ENCODE results near the gene USHBP1. TPM values are rescaled to one million over a fixed set of nuclear protein-coding genes. Genes with fewer than 3 reads are reported as not detected.

The USHBP1 gene
- total RNA-seq, 4 donors from 2014 or later = 0.70 to 4.8 (median 0.73) TPM; not detected in 1

- TF ChIP-seq POLR2A (IDR thresholded peaks at IDR 0.05) = no peak
- no peak for TF ChIP-seq CTCF (IDR thresholded peaks at IDR 0.05)
- WGBS, 2 donors = 87 to 98% methylated on average over 5 to 8 of the region's 9 CpGs
Observed at GRCh38 chr19:17259118-17259780, 5.3 kb downstream of the USHBP1 start.

GRCh38 chr19:17256130-17256529 is 8.4 kb downstream of the USHBP1 start:
- TF ChIP-seq POLR2A (IDR thresholded peaks at IDR 0.05) = no peak
- no peak for TF ChIP-seq CTCF (IDR thresholded peaks at IDR 0.05)
- Histone ChIP-seq H3K36me3 (no peaks in the 10 kb centered on the region), H3K4me1 (peaks cover 0 to 7% (median 0%) of the 10 kb centered on the region in 3 donors), H3K27me3 (no peaks in the 10 kb centered on the region), H3K27ac (no peak overlapping the region), H3K4me3 (no peak overlapping the region), H3K9me3 (peaks cover 0 to 9% (median 0%) of the 10 kb centered on the region in 3 donors)
- 65 to 68% methylated on average over 2 of the region's 3 CpGs for WGBS, 2 donors
- no peak for DNase-seq
- intact Hi-C loops (cut with DNase I) = no loop called here

More at GRCh38 chr19:17259118-17259780, 5.3 kb downstream of the USHBP1 start:
- Histone ChIP-seq H3K9me3 (peaks cover 0 to 9% (median 0%) of the 10 kb centered on the region in 3 donors), H3K27me3 (no peaks in the 10 kb centered on the region), H3K36me3 (no peaks in the 10 kb centered on the region), H3K27ac (no peak overlapping the region), H3K4me1 (peaks cover 0 to 8% (median 0%) of the 10 kb centered on the region in 3 donors), H3K4me3 (no peak overlapping the region)
- DNase-seq = no peak
- intact Hi-C loops (cut with DNase I) = no loop called here

GRCh38 chr19:17255150-17255621 is 9.4 kb downstream of the USHBP1 start:
- DNase-seq = no peak

GRCh38 chr19:17254636-17255035 is 9.9 kb downstream of the USHBP1 start:
- TF ChIP-seq CTCF (IDR thresholded peaks at IDR 0.05) (no peak), POLR2A (IDR thresholded peaks at IDR 0.05) (no peak)
- intact Hi-C loops (cut with DNase I) = no loop called here
- Histone ChIP-seq H3K4me1 (peaks cover 0 to 7% (median 0%) of the 10 kb centered on the region in 3 donors), H3K27ac (no peak overlapping the region), H3K27me3 (no peaks in the 10 kb centered on the region), H3K36me3 (no peaks in the 10 kb centered on the region), H3K4me3 (no peak overlapping the region), H3K9me3 (peaks cover 0 to 7% (median 0%) of the 10 kb centered on the region in 3 donors)
- 79 to 85% methylated on average over 8 to 9 of the region's 10 CpGs for WGBS, 2 donors
- no peak for DNase-seq

More at GRCh38 chr19:17255150-17255621, 9.4 kb downstream of the USHBP1 start:
- WGBS, 2 donors = 59 to 66% methylated on average over 5 to 9 of the region's 18 CpGs
- Histone ChIP-seq H3K4me3 (no peak overlapping the region), H3K4me1 (peaks cover 0 to 1% (median 0%) of the 10 kb centered on the region in 3 donors), H3K9me3 (peaks cover 0 to 9% (median 0%) of the 10 kb centered on the region in 3 donors), H3K27ac (no peak overlapping the region), H3K36me3 (no peaks in the 10 kb centered on the region), H3K27me3 (no peaks in the 10 kb centered on the region)
- TF ChIP-seq POLR2A (IDR thresholded peaks at IDR 0.05) = no peak
- intact Hi-C loops (cut with DNase I) = no loop called here

- intact Hi-C loops (cut with DNase I) = no loop called here
- no peak overlapping the region for H3K4me3 ChIP-seq
- 80 to 93% methylated on average over 6 to 7 of the region's 15 CpGs for WGBS, 2 donors
- DNase-seq = no peak
- H3K36me3 ChIP-seq = no peaks in the 10 kb centered on the region
- TF ChIP-seq CTCF (IDR thresholded peaks at IDR 0.05) = no peak
- TF ChIP-seq POLR2A (IDR thresholded peaks at IDR 0.05) = no peak
- H3K9me3 ChIP-seq = no peaks in the 10 kb centered on the region
- H3K27ac ChIP-seq = peak overlapping the region in 2 of 4 donors; percentile 16 to 94
- no peaks in the 10 kb centered on the region for H3K27me3 ChIP-seq
- H3K4me1 ChIP-seq = peaks cover 17 to 44% (median 26%) of the 10 kb centered on the region in 3 donors
Observed at GRCh38 chr19:17249887-17250548, 14.5 kb downstream of the USHBP1 start.
